Activated CD8-positive, alpha-beta memory T cell treated with anti-CD3 and anti-CD28 coated beads, Interleukin-2, amount 50 U/mL, for 1 hour (primary cell): Measurements from ENCODE around the gene HOXD11.

ENCODE experiments used
- DNase-seq: peaks from one replicate; pipeline ENCODE4 v3.0.0-alpha.2; 2020; ENCODE audit errors: extremely low read depth

The HOXD11 gene

DNA sequence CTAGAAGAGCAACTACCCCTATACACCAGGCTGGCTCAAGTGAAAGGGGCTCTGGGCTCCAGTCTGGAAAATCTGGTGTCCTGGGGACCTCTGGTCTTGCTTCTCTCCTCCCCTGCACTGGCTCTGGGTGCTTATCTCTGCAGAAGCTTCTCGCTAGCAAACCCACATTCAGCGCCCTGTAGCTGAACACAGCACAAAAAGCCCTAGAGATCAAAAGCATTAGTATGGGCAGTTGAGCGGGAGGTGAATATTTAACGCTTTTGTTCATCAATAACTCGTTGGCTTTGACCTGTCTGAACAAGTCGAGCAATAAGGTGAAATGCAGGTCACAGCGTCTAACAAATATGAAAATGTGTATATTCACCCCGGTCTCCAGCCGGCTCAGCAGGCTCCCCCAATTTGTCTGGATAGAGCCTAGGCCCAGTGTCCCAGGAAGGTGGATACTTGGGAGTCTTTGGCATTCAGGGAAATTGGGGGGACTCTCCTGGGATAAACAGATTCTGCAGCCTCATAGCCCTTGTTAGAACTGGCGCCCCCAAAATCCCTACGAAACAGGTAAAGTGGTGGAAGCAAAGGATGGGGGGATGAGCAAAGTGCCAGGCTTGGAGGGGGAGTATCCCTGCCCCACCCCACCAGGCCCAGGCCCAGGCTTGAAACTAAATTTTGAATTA lies 41.8 kb downstream of the HOXD11 start:
- no peak for DNase-seq

DNA sequence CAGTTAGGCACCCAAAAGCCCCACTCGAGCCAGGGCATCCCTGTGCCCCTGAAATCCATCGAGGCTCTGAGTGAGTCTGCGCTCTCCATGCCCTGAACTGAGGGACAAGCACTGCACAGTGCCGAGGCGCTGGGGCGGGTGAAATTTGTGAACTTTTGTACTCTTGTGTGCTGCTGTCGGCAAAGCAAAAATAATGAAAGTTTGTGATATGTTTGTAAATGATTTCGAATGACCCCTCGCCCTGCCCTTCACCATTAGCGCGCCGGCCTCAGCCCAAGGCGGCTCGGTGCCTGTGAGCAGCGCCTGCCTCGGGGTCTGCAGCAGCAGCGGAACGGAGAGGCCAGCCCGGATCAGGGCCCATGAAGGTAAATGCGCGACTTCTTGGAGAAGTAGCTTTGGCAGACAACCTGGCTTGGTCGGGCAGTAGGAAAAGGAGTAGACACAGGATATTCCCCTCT lies 42.4 kb downstream of the HOXD11 start:
- no peak for DNase-seq

DNA sequence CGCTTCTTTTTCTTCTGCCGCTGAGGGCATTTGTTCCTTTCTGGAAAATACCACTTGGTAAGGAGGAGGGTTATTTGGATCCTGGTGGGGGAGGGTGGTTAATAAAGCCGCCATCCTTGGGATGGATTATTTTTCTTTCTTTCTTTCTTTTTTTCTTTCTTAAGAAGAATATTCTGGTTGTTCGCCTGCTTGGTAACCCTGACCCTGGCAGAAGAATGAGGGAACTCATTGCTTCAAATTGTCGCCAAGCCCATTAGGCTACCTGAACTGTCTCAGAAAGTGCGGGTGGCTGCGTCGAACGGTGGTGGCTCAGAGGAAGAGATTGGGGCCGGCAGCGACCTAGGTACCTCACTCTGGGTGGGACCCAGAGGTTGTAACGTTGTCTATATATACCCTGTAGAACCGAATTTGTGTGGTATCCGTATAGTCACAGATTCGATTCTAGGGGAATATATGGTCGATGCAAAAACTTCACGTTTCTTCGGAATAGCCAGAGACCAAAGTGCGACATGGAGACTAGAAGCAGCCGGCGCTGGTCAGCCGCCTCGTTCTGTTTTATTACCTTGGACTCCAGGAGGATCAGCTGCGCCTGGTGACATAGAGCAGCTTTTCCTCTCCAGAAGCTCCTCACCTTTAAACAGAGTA lies 43.0 kb downstream of the HOXD11 start:
- DNase-seq = no peak

DNA sequence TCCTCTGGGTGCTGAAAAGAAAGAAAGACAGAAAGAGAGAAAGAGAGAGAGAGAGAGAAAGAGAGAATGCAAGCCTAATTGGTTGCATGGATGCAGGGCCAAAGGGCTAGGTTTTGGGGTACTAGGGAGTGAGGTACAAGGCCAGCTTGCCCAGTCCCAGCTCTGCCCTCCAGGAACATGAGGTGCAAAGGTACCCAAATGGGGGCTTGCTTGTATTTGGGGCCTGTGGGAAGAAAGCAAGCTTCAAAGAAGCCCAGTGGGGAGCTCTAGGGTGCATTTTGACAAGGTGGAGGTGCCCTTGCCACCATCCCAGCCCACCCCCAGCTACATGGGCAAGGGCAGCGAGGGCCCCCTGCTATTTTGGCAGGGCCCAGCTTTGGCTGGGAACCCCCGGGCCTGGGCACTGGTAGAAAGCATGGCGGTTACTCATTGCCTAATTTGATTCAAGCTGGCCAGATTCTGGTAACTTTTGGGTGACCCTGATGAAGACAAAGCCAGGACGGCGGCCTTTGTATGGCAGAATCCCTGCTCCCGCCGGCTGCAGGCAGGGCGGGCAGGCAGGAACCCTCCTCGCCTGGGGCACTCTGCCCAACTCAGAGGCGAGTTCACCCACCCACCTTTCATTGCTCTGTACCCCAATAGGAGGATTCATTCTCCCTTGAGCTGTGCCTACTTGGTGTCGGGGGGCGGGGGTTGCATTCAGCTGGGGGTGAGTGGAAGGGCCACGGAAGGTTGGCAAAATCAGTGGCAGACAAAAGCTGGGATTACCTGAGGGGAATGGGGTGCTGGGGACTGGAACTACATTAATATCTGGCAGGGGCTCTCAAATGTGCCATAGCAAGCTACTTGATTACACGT lies 43.7 kb downstream of the HOXD11 start:
- no peak for DNase-seq

DNA sequence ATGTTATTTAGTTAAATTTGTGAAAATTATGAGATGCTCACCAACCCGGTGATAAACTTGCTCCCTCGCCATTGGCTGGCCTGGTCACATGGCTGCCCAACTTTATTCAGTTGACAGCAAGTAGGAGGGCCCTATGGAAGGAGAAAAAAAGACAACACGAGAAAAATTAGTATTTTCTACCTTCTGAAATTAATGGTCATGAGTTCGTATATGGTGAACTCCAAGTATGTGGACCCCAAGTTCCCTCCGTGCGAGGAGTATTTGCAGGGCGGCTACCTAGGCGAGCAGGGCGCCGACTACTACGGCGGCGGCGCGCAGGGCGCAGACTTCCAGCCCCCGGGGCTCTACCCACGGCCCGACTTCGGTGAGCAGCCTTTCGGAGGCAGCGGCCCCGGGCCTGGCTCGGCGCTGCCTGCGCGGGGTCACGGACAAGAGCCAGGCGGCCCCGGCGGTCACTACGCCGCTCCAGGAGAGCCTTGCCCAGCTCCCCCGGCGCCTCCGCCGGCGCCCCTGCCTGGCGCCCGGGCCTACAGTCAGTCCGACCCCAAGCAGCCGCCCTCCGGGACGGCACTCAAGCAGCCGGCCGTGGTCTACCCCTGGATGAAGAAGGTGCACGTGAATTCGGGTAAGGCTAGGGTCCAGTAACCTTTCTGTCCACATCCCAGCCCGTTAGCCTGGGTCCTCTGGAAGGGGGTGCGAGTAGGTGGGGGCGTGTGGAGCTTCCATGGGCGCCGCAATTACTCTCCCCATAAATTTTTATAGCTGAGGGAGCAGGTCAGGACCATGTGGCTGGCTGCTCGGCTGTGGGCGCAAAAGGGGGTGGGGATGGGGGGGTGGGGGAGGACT lies 44.6 kb downstream of the HOXD11 start, which contains the start of gene HOXD4:
TSS of gene HOXD4 (plus strand) at position 109 of the 846 bp plus-strand sequence. CDS start at position 193, 84 bp downstream.
- no peak for DNase-seq

- no peak for DNase-seq
Measured at GRCh38 chr2:176152350-176153181, 45.5 kb downstream of the HOXD11 start.

DNA sequence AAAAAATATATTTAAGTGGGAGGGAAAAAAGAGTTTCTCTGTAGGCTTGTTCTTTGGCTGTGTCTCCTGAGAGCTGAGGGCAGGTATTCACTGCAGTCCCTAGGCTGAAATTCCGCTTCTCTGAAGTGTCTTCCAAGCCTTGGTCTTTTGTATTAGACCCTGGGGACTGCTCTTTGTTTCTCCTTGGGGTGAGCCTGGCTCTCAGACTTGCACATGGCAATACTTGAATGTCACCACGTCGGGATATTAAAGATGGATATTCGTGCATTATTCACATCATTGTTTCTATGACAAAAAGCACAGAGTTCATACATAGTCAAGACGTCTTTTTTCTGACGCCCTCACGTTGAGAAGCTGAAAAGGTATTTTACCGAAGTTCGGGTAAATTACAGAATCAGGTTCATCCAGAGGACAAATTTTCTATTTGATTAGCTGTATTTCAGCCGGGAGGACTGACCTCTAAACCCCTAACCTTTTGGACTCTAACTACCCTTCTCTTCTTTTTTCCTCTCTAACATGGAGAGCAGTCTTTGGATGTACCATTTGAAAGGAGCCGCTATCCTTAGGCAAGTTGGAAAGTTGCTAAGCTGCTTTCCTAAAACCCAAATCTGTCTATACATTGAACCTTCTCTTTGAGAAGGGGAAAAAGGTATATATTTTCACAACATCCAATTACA lies 47.6 kb downstream of the HOXD11 start:
- DNase-seq = no peak

DNA sequence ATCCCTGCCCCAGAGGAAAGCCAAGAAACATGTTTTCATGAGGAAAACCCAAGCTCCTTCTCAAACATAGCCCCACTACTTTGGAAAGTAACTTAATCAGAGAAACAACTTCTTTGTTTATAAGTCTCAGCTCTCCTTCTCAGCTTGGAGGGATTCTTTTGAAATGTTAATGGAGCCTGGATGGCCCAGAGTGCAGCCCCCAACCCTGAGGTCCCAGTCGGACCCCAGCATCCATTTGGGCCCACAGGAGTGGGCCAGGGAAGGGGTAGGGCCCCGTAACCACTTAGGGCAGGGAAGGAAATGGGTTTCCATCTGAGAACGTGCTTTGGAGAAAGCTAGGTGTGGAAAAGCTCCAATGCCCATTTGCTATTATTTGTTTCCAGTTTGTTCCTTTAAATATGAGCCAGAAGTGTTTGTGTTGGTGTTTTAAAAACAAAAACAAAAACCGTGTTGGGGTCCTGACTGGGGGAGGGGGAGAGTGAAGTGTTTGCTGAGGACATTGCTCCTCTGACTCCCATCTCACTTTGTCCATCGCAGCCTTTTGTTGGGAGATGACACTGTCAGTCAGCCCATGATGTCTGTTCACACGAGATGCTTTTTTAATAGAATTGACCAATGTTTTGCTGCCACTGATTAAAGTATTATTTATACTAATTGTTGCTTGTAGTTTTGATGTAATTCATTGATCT lies 48.4 kb downstream of the HOXD11 start:
- DNase-seq = no peak

GRCh38 chr2:176156301-176156806 lies 49.3 kb downstream of the HOXD11 start:
- DNase-seq = no peak

DNA sequence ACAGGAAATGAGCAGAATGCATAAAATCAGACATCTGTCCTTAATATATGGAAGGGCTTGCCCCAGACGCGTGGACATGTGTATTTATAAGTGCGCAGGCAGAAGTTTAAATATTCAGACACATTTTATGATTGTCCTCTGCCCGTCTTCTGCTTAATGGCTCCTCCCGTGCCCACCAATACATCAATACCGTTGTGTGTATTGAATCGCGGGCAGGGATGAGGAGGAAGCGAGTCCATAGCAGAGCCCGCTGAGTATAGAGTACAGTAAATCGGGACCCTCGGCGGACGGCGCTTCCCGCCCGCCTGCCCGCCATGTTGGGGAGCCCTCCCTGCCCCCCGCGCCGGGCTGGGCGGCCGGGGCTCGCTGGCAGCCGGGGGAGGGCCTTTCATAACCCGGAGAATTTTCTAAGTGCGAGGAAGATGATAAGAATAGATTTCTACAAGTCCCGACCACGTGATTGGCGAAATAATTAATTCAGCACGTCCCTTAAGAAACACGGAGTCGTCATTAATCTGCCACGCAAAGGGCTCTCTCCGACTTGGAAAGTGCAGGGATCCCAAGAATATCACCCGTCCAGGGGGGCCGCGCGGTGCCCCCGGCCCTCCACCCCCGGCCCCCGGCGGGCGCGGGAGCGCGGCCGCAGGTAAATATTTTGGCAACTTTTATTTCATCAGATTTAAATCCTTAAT lies 49.9 kb downstream of the HOXD11 start, which contains the start of gene HOXD3:
TSS of gene HOXD3 (plus strand) at position 501 of the 692 bp plus-strand sequence. CDS start 11,808 bp downstream, outside the sequence.
- DNase-seq = no peak

DNA sequence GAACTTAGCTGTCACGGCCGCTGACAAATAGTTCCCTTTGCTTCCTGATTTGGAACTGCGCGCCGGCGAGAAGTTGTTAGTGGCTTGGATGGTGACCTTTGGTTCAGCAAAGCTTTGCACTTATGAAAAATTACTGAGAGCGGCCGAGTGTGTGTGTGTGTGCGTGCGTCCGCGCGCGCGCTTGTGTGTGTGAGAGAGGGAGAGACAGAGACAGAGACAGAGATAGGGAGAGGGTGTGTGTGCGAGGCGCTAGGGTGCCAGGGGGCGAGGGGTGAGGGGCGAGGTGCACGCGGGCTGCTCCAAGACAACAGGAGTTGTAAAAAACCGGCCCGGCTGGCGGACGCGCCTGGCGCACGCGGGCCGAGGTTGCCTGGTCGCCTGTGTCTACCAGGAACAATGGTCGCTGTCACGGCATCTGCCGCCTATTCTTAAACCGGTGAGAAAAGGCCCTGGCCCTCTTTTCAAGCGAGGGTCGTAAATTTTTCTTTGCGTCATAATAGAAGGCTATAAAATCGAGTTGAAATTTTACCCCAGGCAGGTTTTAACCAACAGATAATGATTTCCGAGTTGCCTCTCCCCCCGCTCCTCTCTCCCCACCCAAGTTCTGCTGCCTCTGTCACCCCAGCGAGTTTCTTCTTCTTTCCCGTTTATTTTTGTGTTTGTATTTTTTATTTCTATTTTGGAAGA lies 50.6 kb downstream of the HOXD11 start:
- DNase-seq = no peak

DNA sequence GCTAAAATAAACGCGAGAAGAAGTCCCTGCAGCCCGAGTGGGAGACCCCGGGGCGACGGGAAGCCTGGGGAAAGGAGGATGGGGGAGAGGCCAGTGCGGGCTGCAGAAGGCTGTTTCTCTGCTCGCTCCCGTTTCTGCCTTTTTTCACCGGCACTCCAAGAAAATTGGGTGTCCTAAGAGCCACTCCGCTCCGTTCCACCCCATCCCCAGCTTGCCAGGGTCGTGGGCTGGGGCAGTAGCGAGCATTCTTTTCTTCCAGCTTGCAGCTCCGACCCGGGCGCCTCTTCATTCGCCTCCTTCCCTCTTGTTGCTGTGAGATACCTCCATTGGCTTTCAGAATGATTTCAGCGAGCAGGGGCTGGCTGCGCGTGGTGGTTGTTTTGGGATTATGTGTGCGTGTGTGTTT lies 51.1 kb downstream of the HOXD11 start:
- no peak for DNase-seq

- DNase-seq = no peak
Measured at GRCh38 chr2:176158855-176159662, 52.0 kb downstream of the HOXD11 start.
